GM18498 (cell line): ENCODE measurements around the gene CD247.

Experiments
- ATAC-seq: cut with Tn5 transposase; IDR thresholded peaks from one replicate; pipeline ENCODE4 v1.9.1; 2021; ENCODE audit warnings: mild to moderate bottlenecking, moderate library complexity; ENCODE audit not compliant: unreplicated experiment

The CD247 gene

DNA sequence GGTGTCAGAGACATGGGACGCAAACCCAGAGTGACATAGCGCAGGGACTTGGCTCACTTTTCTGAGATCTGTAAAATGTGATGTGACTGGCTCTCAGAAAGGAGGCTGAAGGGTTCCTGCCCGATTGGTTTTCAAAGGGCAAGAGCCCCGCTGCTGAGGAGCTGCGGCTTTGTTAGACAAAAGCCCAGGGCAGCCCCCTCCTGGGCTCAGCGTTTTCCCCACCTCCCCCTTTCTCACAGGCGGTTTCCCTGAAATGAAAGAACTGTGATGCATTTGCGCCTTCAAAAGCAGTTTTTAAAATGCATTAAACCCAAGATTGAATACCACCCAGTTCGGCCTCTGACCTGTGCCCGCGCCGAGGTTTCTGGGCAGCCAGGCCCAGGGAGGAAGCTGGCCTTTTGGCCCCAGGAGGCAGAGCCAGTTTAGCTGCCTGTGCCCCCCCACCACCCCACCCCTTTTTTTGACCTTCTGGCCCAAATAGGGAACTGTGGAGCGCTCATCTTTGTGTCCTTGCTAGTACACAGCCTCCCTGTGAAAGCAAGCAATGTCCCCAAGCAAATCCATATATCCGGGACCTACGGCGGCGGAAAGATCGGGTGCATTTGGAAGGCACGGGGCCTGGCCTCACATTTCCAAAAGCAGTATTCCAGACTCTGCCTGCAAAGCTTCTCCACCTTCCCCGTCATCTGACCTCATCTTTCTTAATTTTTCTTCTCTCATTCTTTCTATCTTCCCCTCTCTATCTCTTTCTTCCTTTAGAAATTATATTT lies 28.6 kb downstream of the CD247 start:
- no peak for ATAC-seq

DNA sequence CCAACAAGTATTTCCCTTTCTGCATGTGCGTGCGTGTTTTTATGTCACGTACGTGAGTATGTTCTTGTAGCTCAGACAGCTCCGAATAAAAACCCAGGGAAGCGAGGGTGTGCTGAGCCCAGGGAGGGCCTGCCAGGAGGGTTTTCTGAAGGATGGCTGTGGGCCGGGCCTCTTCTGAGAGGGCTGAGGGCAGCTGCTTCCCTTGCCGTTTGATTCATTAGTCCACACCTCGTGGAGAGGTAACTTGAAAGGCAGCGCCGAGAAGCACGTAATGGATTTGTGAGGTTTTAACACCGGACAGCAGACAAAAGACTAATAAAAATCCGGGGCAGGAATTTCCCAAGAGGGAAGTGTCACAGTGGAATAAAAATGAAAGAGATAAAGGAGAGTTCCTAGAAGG lies 29.5 kb downstream of the CD247 start:
- ATAC-seq: no peak

DNA sequence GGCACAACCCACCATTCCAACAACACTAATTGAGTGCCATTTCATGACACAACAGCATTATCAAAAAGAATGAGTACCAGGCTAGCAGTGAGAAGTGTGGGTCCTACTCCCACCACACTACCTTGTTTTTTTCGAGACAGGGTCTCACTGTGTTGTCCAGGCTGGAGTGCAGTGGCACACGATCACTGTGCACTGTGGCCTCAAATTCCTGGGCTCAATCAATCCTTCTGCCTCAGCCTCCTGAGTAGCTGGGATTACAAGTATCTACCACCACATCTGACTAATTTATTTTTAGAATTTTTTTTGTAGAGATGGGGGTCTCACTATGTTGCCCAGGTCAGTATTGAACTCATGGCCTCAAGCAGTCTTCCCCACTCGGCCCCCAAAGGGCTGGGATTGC lies 30.7 kb downstream of the CD247 start:
- ATAC-seq: no peak

DNA sequence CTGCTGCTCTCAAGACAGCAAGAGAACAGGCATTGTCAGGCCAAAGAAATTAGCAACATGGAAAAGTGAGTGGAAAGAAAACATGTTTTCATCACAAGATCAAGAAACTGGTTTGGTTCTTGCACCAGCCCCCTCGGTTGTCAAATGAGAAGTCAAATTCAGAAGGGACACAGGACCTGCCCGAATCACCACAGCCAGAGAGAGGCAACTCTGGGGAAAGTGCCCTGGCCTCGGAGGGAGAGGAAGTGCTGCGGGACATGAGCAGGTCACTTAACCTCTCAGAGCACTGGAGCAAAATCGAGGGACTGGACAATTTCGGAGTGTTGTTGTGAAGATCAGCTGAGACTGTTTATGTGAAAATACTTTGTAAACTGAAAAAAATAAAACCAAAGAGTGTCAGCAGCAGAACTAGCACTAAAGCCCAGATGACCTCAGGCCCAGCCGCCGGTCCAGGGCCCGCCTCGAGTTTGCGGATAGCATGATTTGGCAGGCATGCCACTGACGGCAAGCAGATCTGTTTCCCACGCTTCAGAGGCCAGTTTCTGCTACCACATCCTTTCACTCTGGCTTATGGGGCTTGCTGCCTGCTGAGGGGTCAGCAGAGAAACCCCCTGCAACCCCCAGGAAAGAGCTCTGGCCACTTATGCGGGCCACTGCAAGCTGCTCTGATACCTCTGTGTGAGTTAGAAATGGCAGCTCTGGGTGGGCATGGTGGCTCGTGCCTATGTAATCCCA lies 32.1 kb downstream of the CD247 start:
- no peak for ATAC-seq

DNA sequence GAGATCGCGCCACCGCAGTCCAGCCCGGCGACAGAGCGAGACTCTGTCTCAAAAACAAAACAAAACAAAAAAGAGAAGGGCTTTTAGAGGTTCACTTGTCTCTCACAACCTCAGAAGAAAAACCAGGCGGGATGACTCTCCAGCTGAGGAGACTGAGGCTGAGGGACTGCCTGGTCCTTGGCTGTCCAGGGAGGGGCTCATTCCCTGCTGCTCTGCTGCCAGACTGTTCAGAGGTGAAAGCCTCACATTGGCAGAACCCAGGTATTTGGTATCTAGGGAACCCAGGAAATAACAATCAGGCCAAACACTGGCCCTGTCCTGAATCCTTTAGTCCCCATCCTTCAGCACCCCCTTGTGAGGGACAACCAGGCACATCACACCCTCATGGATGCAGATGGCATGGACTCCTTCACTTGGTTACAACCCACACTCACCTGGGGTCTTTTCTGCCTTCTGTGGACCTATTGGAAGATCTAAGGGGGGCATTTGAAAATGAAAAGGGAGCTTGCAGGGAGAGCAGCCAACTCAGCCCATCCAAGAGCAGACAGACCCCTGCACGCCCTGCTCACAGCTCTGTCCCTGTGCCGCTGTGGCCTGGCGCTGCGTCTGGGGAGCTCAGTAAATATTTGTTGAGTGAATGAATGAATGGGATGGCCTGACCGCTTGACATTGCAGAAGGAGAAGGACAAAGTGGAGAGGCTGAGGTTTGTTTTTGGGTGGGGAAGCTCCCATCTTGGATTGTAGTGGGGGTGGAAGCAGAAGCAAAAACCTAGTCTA lies 33.4 kb downstream of the CD247 start:
- ATAC-seq: no peak

DNA sequence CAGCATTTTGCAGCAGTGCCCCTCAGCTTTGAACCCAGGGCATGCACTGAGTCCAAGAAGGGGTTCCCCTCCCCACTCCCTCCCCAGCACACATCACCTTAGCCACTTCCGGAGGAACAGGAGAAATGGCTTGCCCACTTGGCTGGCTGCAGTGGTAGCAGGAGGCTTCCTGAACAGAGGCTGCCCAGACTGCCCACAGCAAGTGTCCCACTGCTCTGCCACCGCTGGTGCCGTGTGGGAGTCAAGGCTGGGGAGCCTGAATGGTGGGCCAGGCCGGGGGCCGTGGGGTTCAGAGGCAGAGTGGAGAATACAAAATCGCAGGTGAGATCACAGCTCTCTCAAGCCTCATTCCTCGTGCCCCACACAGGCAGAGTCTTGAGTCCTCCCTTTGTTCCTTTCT lies 34.5 kb downstream of the CD247 start:
- no peak for ATAC-seq

DNA sequence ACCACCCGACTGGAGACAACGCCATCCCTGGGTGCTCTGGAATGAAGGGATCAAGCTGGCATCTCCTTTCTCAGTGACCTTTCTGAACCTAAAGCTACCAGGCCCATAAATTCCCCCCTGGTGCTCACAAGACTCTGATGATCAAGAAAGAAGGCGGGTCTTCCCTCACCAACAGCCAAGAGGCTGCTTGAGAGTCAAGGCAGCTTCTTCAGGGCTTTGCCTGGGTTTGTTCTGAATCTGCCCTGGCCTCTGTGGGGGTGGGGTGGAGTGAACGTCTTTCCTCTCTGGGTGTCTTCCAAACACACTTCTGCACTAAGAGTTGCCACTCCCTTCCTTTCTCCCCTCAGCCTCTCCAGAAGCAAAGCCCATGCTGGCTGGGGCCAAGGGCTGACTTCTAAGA lies 36.1 kb downstream of the CD247 start:
- no peak for ATAC-seq

DNA sequence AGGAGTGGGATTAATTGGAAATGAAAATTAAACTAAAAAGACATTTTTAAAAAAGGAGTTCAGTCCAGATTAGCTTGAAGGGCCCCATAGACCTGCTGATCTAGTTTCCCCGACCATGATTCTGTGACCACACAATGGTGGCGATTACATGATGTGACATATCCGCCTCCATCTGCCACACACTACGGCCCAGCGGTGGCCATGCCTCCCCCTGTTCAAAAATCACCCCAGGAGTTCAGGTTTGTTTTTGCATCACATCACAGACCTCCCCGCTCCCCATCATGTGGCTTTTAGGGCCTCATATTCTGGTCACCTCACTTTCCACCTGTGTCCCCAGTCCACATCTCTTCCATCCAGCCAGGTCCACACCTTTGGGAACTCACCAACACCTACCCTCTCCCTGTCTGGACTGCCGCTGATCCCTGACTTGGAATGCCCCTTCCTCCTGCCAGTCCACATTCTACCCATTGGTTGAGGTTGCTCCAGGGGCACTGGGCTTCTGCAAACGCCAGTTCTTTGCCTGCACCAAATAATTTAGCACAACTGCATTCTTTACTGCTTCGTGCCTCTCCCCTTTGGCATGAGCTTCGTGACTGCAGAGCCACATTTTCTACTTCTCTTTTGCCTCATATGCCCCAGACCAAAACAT lies 38.9 kb downstream of the CD247 start:
- ATAC-seq: no peak

DNA sequence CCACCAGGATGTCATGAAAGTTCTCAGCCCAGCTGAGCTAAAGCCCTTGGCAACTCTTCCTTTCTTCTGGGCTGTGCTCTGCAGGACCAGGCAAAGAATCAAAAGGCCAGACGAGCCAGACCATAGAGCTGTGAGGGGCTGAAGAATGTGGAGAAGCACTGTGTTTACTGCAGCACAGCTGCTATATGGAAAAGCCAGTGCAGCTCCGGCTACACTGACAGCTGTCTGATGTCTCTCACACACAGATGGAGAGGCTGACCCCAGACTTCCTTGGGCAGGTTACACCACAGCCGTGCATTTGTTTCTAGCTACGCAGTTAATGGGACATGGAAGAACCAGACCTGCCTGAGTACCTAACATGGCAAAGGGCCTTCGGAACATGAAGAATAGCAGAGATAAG lies 40.3 kb downstream of the CD247 start:
- ATAC-seq: no peak

DNA sequence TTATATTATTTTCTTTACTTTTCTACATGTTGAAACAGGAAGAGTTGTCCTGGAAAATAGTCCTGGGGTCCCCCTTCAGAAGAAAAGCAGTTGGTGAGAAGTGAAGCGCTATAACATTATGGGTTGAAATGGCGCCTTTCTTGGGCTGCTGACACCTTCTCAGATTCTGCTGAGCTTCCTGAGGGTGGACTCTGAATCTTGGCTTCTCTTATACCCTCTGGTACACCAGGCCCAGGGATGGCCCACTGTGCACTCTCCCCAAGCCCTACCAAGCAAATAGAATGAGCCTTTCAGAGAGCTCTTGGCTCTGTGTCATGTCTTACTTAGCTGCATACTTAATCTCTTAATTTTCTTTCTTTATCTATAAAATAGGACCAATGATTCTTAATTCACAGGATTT lies 42.3 kb downstream of the CD247 start:
- ATAC-seq: no peak

DNA sequence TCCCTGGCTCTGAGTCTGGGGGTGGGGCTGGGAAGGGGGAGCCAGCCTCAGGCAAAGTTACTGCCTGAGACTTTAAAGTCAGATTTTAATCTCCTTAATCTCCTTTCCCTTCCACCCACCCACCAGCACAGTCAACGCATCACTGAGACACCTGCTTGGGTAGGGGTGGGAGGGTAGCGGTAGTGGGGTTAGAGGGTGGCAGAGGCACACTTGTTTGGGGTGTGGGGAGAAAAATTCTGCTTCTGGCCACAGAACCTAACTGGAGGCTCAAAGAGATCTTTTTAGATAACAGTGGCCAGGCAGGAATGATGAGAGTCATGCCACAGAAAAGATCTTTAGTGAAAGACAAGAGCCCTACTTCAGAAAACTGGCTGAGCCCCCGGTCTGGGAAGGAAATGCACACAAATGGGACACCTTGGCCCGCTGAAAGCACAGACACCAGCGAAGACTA lies 44.1 kb downstream of the CD247 start:
- ATAC-seq: no peak

DNA sequence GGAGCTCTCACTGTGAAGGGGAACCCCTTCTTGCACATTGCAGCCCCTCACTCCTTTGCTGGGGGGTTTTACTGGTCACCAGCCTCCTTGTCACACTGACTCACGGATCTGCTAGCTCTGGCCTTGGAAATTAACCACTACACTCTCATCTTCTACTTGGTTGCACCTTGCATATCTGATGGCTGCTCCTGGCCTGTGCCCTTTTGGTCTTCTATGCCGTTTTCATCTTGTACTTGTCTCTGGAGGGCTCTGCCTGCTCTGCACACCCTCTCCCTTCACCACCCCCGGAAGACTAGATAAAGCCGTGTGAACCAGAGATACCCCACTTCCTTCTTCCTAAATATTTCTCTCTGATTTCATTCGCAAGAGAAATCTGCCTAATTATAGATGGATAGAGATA lies 44.6 kb downstream of the CD247 start:
- ATAC-seq: no peak

DNA sequence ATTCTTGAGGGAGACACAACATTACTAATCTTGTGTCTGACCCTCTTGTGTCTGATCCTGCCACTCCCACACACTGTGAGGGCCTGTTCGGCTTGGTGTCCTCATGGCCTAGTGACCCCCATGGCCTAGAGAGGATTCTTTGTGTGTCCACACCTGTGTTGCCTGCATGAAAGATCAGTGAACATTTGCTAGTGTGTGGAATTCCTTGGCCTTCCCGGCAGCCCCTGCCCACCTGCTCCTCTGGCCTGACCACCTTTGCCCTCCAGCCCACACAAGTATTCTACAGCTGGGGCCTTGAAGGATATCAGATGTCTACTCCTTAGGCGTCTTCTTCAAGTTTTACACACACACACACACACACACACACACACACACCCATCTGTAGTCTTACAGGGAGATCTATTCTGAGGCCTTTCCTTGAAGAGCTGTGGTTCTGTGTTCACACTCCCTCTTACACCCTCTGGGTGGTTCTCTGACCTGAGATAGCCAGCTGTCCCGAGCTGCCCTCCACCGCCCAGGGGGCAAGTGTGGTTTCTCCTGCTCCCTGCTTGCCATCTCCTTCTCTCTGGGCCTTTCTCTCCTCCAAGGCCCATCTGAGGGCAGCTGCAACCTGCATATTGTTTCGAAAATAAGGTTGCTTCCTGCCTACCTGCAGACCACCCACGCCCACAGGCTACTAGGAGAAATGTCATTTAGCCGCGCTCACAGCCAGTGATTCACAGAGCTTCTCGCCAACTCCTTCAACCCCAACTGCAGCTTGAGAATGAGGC lies 45.4 kb downstream of the CD247 start:
- ATAC-seq: no peak

DNA sequence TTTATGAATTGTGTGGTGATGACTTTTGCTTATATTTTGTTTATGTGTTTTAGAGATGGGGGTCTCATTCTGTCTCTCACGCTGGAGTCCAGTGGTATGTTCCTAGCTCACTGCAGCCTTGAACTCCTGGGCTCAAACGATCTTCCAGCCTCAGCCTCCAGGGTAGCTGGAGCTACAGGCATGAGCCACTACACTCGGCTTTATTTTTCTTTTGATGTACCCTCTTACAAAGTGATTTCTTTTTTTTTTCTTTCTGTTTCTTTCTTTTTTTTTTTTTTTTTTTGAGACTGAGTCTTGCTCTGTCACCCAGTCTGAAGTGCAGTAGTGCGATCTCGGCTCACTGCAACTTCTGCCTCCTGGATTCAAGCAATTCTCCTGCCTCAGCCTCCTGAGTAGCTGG lies 46.8 kb downstream of the CD247 start:
- no peak for ATAC-seq

DNA sequence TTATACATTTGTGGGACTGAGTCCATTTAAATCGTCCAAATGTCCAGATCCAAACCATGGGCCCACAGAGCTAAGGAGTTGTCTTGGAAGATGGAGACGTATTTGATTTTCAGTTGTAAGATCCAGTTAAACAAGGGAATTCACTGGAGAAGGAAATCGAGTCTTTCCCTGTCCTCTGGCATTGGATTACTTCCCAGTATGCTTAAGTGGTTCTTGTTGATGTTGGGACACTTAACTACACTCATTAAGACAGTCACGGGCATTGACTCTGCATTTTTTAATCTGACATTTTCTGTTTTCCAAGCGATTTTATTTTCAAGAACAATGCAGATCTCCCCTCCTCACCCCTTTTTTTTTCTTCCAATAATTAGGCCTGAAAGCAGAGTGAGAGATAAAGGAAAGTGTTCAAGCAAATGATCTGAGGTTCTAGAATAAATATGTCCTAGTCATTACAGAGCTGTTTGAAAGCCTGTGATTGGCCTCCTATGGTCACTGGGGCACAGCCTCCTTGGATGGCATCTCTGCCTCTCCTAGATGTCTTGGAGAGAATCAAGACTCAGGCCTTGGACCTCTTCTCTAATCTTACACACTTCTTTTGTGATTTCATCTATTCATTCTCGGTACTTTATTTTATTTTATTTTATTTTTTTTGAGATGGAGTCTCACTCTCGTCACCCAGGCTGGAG lies 48.9 kb downstream of the CD247 start:
- ATAC-seq: no peak

DNA sequence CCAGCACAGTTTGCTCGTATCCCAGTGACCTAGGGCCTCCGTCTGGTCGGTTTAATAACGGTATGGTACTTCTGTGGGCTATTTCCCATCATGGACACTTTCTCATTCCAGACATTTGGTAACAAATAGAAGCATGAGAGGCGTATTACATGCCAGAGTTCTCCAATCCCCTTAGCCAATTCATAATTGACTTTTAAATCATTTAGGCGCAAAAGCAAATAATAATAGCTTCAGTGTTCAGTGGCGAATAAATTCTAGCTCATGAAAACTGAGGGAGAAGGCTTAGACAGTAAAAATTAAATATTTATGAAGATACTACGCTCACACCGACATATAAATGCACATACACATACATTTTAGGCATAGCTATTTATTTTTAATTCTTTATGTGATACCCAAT lies 50.6 kb downstream of the CD247 start:
- ATAC-seq: no peak

DNA sequence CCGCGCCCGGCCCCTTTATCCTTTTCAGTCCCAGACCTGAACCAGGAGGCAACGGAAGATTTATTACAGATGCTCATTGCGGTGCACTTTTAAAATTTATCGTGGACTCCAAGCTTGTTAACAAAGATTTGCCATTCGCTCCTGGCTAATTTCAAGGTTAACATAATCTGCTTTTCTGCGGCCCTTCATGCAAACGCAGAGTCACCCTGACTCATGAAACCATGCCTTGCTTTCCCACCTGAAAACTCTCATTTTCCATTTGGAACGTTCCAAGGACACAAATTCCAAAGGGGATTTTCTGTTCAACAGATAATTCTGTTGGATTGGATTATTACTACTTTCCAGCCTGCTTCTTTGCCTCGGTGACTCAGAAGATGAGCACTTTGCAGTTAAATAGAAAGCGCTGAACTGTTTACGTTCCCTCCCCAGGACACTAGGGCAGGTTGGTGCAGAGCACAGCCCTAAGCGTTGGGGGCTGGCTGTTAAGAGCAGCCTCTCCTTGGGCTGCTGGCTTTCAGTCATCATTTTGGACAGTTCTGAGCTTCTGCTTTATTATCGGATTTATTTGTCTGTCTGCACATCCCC lies 51.1 kb downstream of the CD247 start:
- no peak for ATAC-seq

DNA sequence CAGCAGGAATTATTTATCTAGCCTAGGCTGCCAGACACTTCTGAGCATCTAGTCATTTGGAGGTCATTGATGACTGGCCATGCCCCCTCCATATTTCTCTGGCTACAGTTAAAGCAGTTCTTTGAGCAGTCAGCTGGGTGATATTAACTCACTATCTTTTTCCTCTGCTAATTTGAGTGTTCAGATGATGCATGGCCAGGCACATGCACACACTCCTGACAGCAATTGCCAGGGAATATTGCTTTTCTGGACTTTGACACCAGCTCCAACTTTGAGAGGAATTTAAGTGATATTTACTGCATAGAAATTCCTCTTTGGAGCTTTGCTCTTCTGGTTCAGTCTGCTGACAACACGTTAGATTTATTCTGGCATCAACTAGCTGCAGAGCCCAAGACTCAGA lies 52.6 kb downstream of the CD247 start:
- no peak for ATAC-seq

DNA sequence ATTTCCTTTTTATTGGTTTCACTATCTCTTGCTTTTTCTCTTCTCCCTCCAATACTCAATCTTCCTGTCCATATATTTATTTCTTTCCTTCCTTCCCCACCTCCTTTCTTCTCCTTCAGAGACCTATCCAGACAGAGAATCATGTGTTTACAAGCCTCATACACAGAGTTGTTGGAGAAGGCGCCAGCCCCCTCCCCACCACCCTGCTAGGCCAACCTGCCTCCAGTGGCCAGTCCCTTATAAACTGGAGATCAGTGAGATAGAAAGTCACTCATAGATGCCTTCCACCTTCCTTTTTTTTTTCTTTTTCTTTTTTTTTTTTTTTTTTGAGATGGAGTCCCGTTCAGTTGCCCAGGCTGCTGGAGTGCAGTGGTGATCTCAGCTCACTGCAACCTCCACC lies 53.3 kb downstream of the CD247 start:
- ATAC-seq: no peak
